HepG2 (cell line): Measurements from ENCODE around the gene TUBGCP4. TPM values are rescaled to one million over a fixed set of nuclear protein-coding genes. Genes with fewer than 3 reads are reported as not detected.

ENCODE experiments used
- ATAC-seq: fragments of 200-7000 bp; cut with Tn5 transposase; 3 replicates; pipeline ENCODE4 v1.9.1; 2020; ENCODE audit warnings: mild to moderate bottlenecking, moderate library complexity
- BruUV-seq: library from RNA; stranded (reverse); fragments of 400-500 nt; replicated peaks from 2 replicates; lab custom pipeline; 2021; lab: Mats Ljungman, UMichigan
- CTCF ChIA-PET: fragments of 300-600 bp; formaldehyde crosslinking; extraction: SDS; loops from one replicate; lab custom pipeline; 2021; ENCODE audit warnings: low total read pairs, inconsistent platforms, low intra/inter-chr PET ratio; lab: Yijun Ruan, JAX
- POLR2A ChIA-PET: fragments of 350-600 bp; sonication (Branson Sonifier 250); formaldehyde crosslinking; loops from one replicate; lab custom pipeline; 2020; ENCODE audit warnings: antibody characterized with exemption, inconsistent platforms; lab: Yijun Ruan, JAX
- DNase-seq: peaks from one replicate; pipeline ENCODE4 v3.0.0-alpha.2; 2015; ENCODE audit warnings: low spot score
- FAIRE-seq: peaks from 3 replicates; lab custom pipeline; 2011; peaks lifted over from hg19 to GRCh38; lab: Jason Lieb, UNC
- H2AFZ ChIP-seq: one replicate; pipeline ENCODE4 v1.6.1; 2011; ENCODE audit warnings: low read length, inconsistent platforms
- H3K27ac ChIP-seq: fragments of 300-600 bp; 3 replicates; pipeline ENCODE4 v1.8.0; 2011; ENCODE audit warnings: mixed run types, mild to moderate bottlenecking, mixed read lengths, low read length, inconsistent platforms; ENCODE audit not compliant: insufficient read depth; ENCODE audit errors: extremely low read length
- H3K27me3 ChIP-seq, 2 experiments: fragments of 200-600 bp in 1 of 2; 2 replicates in 1 of 2; 3 replicates in 1 of 2; pipeline versions ENCODE4 v1.6.0 to v1.8.0; 2011; ENCODE audit warnings: low read length in 2 of 2, mild to moderate bottlenecking in 2 of 2, moderate library complexity in 2 of 2, inconsistent platforms in 1 of 2; ENCODE audit not compliant: insufficient read depth in 2 of 2, control insufficient read depth in 1 of 2
- H3K36me3 ChIP-seq, 2 experiments: fragments of 200-600 bp in 1 of 2; replicated peaks in 1 of 2; 2 replicates in 1 of 2; 3 replicates in 1 of 2; pipeline versions ENCODE4 v1.5.1 to v1.8.0; 2011; ENCODE audit warnings: low read length in 2 of 2, inconsistent platforms in 1 of 2; ENCODE audit not compliant: insufficient read depth in 2 of 2, control insufficient read depth in 1 of 2
- H3K4me1 ChIP-seq: 2 replicates; pipeline ENCODE4 v1.5.1; 2012; ENCODE audit warnings: low read length, inconsistent platforms; ENCODE audit not compliant: insufficient read depth
- H3K4me2 ChIP-seq: 2 replicates; pipeline ENCODE4 v1.6.0; 2011; ENCODE audit warnings: low read depth, low read length, inconsistent platforms
- H3K4me3 ChIP-seq, 3 experiments: fragments of 200-600 bp in 1 of 3; sonication (generic), shearing (Covaris generic) in 1 of 3; replicated peaks in 1 of 3; 2 replicates each; pipeline ENCODE4 v1.5.1; 2011 to 2016; ENCODE audit warnings: low read length in 3 of 3, inconsistent platforms in 2 of 3, low read depth in 2 of 3, mild to moderate bottlenecking in 2 of 3, control low read depth in 1 of 3, mixed read lengths in 1 of 3; ENCODE audit not compliant: insufficient read depth in 1 of 3
- H3K79me2 ChIP-seq: one replicate; pipeline ENCODE4 v1.6.1; 2011; ENCODE audit warnings: low read length, inconsistent platforms; ENCODE audit not compliant: insufficient read depth
- H3K9ac ChIP-seq: 2 replicates; pipeline ENCODE4 v1.6.0; 2011; ENCODE audit warnings: mild to moderate bottlenecking, low read depth, low read length, inconsistent platforms; ENCODE audit not compliant: insufficient read depth
- H3K9me3 ChIP-seq: 2 replicates; pipeline ENCODE4 v1.5.1; 2012; ENCODE audit warnings: mild to moderate bottlenecking, low read length
- H4K20me1 ChIP-seq: 2 replicates; pipeline ENCODE4 v1.6.0; 2011; ENCODE audit warnings: inconsistent platforms, mild to moderate bottlenecking, low read length, moderate library complexity; ENCODE audit not compliant: insufficient read depth
- ARHGAP35 ChIP-seq: sonication (generic); formaldehyde crosslinking; IDR thresholded peaks from 2 replicates; pipeline ENCODE4 v1.9.0; 2022; ENCODE audit warnings: mild to moderate bottlenecking, inconsistent platforms, moderate library complexity, missing genetic modification reagents, borderline replicate concordance
- MBNL3 ChIP-seq: fragments of 250-450 bp; sonication (Bioruptor Pico); conservative IDR thresholded peaks from 2 replicates; pipeline ENCODE4 v1.8.0; 2022; ENCODE audit warnings: mild to moderate bottlenecking, inconsistent platforms
- NCOR1 ChIP-seq: fragments of 200-600 bp; sonication (generic); IDR thresholded peaks from 2 replicates; pipeline ENCODE4 v1.7.0; 2017; ENCODE audit warnings: antibody characterized with exemption, low read length, borderline replicate concordance
- SRSF1 ChIP-seq: fragments of 200-400 bp; formaldehyde crosslinking; optimal IDR thresholded peaks from 2 replicates; pipeline ENCODE3; 2017; ENCODE audit warnings: mild to moderate bottlenecking, low read depth, low read length, moderate library complexity
- ZNF230 ChIP-seq: sonication (generic); formaldehyde crosslinking; IDR thresholded peaks from 2 replicates; pipeline ENCODE4 v1.4.0; 2020; ENCODE audit warnings: mild to moderate bottlenecking, missing genetic modification reagents
- ZNF530 ChIP-seq: sonication (generic); formaldehyde crosslinking; IDR thresholded peaks from 2 replicates; pipeline ENCODE4 v1.5.0; 2020; ENCODE audit warnings: low read depth, mild to moderate bottlenecking, missing genetic modification reagents
- WGBS: methylation state at CpG from one replicate; pipeline ENCODE4 v1.1.6; 2017; ENCODE audit warnings: low lambda C conversion rate; 5-methylcytosine and 5-hydroxymethylcytosine counted together
- in situ Hi-C: cut with HindIII; loops from 2 replicates; pipeline ENCODE4 v1.10.0; 2017; ENCODE audit warnings: low pct_unique_long_range_greater_than_20kb; ENCODE audit not compliant: extremely low pct_ligation_motif_present
- intact Hi-C: fragments of 100-400 bp; cut with micrococcal nuclease; formaldehyde crosslinking; loops from one replicate; pipeline ENCODE4 v1.10.0; 2022; ENCODE audit not compliant: unreplicated experiment
- polyA plus RNA-seq, 8 experiments: library from polyadenylated mRNA; depleted of rRNA in 3 of 8; stranded (reverse) in 7 of 8; unstranded in 1 of 8; fragments of >200 nt; fragmentation: Illumina TruSeq in 4 of 8; extraction: Trizol in 4 of 8; gene quantifications; 2 replicates each; pipeline versions ENCODE4 v1.2.1 to v1.2.3, GENCODE V29; 2011 to 2016; ENCODE audit warnings: low read depth in 4 of 8, missing spikeins in 1 of 8, mixed read lengths in 1 of 8; ENCODE audit not compliant: insufficient read depth in 1 of 8
- total RNA-seq, 5 experiments: library from RNA; depleted of rRNA; stranded (reverse); fragments of >200 nt; fragmentation: Illumina TruSeq; extraction: Trizol; gene quantifications; 2 replicates each; pipeline ENCODE4 v1.2.3, GENCODE V29; 2016; ENCODE audit warnings: low read depth in 1 of 5
- TF ChIP-seq, protein P1 (sequence below): sonication (generic); formaldehyde crosslinking; IDR thresholded peaks from 2 replicates; pipeline ENCODE4 v1.5.0; 2020; ENCODE audit warnings: missing genetic modification reagents, mild to moderate bottlenecking, borderline replicate concordance
- TF ChIP-seq, protein P2 (sequence below): sonication (generic); formaldehyde crosslinking; IDR thresholded peaks from 2 replicates; pipeline ENCODE4 v1.4.0; 2020; ENCODE audit warnings: mild to moderate bottlenecking, missing genetic modification reagents

Gene TUBGCP4
- total and polyA plus RNA-seq, 2 of the 13 experiments (the other 11 are each of a cell fraction or from before 2014, with no cell fraction given) = 15.0 to 20.5 TPM

DNA sequence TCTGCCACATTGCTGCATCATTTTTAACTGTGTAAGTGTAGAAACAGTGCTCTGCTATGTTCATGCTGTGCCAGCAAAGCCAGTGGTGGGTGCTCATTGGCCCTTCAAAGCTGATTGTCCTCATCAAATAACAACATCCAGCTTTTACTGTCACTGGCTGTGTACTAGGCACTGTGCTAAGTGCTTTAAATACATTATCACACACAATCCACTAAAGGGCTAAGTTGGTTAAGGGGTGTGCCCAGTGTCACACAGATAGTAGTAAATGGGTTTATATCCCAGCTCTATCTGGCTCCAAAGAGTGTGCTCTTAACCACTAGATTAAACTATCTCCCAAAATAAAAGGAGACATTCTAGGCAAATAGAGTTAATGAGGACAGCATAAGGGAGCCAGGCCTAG is 7.7 kb downstream of the TUBGCP4 start:
- no peak for DNase-seq
- in situ Hi-C loops (no loop called here), intact Hi-C loops (no loop called here)
- BruUV-seq = no TSS peak
- H3K4me1 ChIP-seq = peaks cover 6% of the 10 kb centered on the region; the same call in 1 of the 2 replicates
- H3K4me2 ChIP-seq = no peak overlapping the region
- no peak for FAIRE-seq
- no peak overlapping the region for H3K4me3 ChIP-seq
- H2AFZ ChIP-seq = no peak overlapping the region
- no peaks in the 10 kb centered on the region for H4K20me1 ChIP-seq
- ChIA-PET POLR2A (no interaction called here), CTCF (no interaction called here)
- peaks cover 2% of the 10 kb centered on the region for H3K79me2 ChIP-seq
- no peak overlapping the region for H3K9ac ChIP-seq
- TF ChIP-seq, protein P1, sequence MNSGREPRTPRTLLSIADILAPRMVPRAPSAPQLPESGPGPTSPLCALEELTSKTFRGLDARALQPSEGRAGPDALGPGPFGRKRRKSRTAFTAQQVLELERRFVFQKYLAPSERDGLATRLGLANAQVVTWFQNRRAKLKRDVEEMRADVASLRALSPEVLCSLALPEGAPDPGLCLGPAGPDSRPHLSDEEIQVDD (CRISPR knock-in tag) = no peak
- no peak for TF ChIP-seq SRSF1
- no peak for TF ChIP-seq ARHGAP35 (CRISPR knock-in tag)
- no peak for ATAC-seq
- no peaks in the 10 kb centered on the region for H3K27me3 ChIP-seq
- no peak overlapping the region for H3K27ac ChIP-seq
- H3K36me3 ChIP-seq = peaks cover 13 to 58% of the 10 kb centered on the region in 2 experiments
- no peaks in the 10 kb centered on the region for H3K9me3 ChIP-seq

DNA sequence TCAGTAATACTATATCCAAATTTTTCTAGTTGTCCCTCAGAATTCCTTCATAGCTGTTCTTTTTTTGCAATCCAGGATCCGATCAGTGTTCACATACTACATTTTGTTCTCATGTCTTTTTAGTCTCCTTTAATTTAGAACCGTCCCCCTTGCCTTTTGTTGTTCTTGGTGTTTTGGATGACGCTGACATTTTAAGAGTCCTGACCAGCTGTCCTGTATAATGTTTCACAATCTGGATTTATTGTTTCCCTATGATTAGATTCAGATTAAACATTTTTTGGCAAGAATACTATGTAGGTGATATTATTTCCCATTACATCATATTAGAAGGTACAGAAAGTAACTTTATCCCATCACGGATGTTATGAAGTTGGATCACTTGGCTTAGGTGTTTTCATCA is 11.4 kb downstream of the TUBGCP4 start:
- Histone ChIP-seq H3K9me3 (no peaks in the 10 kb centered on the region), H3K4me1 (no peaks in the 10 kb centered on the region), H3K27ac (no peak overlapping the region), H3K79me2 (no peaks in the 10 kb centered on the region), H4K20me1 (no peaks in the 10 kb centered on the region), H3K27me3 (no peaks in the 10 kb centered on the region), H3K4me2 (no peak overlapping the region), H2AFZ (no peak overlapping the region), H3K36me3 (peaks cover 15 to 75% of the 10 kb centered on the region in 2 experiments; a peak in 4 of 5 replicates), H3K9ac (no peak overlapping the region), H3K4me3 (no peak overlapping the region)
- DNase-seq (no peak), ATAC-seq (no peak), FAIRE-seq (no peak)
- no TSS peak for BruUV-seq
- intact Hi-C loops = no loop called here
- WGBS = 98% methylated on average over 4 of the region's 4 CpGs
- POLR2A ChIA-PET = no interaction called here
- in situ Hi-C loops = no loop called here
- CTCF ChIA-PET = no interaction called here
- TF ChIP-seq NCOR1 (no peak), MBNL3 (no peak), ZNF530 (CRISPR knock-in tag) (no peak), ZNF230 (CRISPR knock-in tag) (no peak)
- TF ChIP-seq, protein P2, sequence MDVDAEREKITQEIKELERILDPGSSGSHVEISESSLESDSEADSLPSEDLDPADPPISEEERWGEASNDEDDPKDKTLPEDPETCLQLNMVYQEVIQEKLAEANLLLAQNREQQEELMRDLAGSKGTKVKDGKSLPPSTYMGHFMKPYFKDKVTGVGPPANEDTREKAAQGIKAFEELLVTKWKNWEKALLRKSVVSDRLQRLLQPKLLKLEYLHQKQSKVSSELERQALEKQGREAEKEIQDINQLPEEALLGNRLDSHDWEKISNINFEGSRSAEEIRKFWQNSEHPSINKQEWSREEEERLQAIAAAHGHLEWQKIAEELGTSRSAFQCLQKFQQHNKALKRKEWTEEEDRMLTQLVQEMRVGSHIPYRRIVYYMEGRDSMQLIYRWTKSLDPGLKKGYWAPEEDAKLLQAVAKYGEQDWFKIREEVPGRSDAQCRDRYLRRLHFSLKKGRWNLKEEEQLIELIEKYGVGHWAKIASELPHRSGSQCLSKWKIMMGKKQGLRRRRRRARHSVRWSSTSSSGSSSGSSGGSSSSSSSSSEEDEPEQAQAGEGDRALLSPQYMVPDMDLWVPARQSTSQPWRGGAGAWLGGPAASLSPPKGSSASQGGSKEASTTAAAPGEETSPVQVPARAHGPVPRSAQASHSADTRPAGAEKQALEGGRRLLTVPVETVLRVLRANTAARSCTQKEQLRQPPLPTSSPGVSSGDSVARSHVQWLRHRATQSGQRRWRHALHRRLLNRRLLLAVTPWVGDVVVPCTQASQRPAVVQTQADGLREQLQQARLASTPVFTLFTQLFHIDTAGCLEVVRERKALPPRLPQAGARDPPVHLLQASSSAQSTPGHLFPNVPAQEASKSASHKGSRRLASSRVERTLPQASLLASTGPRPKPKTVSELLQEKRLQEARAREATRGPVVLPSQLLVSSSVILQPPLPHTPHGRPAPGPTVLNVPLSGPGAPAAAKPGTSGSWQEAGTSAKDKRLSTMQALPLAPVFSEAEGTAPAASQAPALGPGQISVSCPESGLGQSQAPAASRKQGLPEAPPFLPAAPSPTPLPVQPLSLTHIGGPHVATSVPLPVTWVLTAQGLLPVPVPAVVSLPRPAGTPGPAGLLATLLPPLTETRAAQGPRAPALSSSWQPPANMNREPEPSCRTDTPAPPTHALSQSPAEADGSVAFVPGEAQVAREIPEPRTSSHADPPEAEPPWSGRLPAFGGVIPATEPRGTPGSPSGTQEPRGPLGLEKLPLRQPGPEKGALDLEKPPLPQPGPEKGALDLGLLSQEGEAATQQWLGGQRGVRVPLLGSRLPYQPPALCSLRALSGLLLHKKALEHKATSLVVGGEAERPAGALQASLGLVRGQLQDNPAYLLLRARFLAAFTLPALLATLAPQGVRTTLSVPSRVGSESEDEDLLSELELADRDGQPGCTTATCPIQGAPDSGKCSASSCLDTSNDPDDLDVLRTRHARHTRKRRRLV = no peak
